NCI-H524 treated with DMSO at 0.1 percent for 48 hours (cell line): Measurements from ENCODE around the gene DAB1.

Experiments used
- DNase-seq: peaks from one replicate; lab custom pipeline; 2025; lab: John Stamatoyannopoulos, UW

The DAB1 gene

GRCh38 chr1:57316861-57317260 lies 107.0 kb downstream of the DAB1 start:
- no peak for DNase-seq

GRCh38 chr1:57316291-57316690 lies 107.6 kb downstream of the DAB1 start:
- DNase-seq = no peak

GRCh38 chr1:57312869-57313268 lies 111.0 kb downstream of the DAB1 start:
- DNase-seq = no peak

- no peak for DNase-seq
Observed at GRCh38 chr1:57311411-57311810, 112.4 kb downstream of the DAB1 start.

GRCh38 chr1:57311006-57311405 lies 112.9 kb downstream of the DAB1 start:
- no peak for DNase-seq

- no peak for DNase-seq
Observed at GRCh38 chr1:57309630-57310029, 114.2 kb downstream of the DAB1 start.

GRCh38 chr1:57307392-57308170 lies 116.3 kb downstream of the DAB1 start:
- DNase-seq = no peak

- DNase-seq = no peak
Observed at GRCh38 chr1:57304591-57304990, 119.3 kb downstream of the DAB1 start.

GRCh38 chr1:57302812-57303596 lies 120.9 kb downstream of the DAB1 start:
- DNase-seq = no peak

GRCh38 chr1:57300186-57300585 lies 123.7 kb downstream of the DAB1 start:
- DNase-seq = no peak

GRCh38 chr1:57296726-57297250 lies 127.1 kb downstream of the DAB1 start:
- DNase-seq = no peak

GRCh38 chr1:57295326-57295725 lies 128.5 kb downstream of the DAB1 start:
- DNase-seq = no peak

GRCh38 chr1:57294177-57294576 lies 129.7 kb downstream of the DAB1 start:
- DNase-seq = no peak

GRCh38 chr1:57293214-57293613 lies 130.6 kb downstream of the DAB1 start:
- no peak for DNase-seq

GRCh38 chr1:57289781-57290180 lies 134.1 kb downstream of the DAB1 start:
- DNase-seq = no peak

- no peak for DNase-seq
Observed at GRCh38 chr1:57285992-57286391, 137.9 kb downstream of the DAB1 start.

GRCh38 chr1:57282411-57282810 lies 141.4 kb downstream of the DAB1 start:
- no peak for DNase-seq

- DNase-seq = no peak
Observed at GRCh38 chr1:57281324-57281723, 142.5 kb downstream of the DAB1 start.

GRCh38 chr1:57279909-57280666 lies 143.8 kb downstream of the DAB1 start:
- DNase-seq = no peak

GRCh38 chr1:57278558-57278957 lies 145.3 kb downstream of the DAB1 start:
- no peak for DNase-seq

GRCh38 chr1:57277681-57278080 lies 146.2 kb downstream of the DAB1 start:
- DNase-seq = no peak

- DNase-seq = no peak
Observed at GRCh38 chr1:57276918-57277317, 146.9 kb downstream of the DAB1 start.
